Upper lobe of right lung (tissue), 1 donor: Measurements from ENCODE around the gene GFM1. TPM values are rescaled to one million over a fixed set of nuclear protein-coding genes. Genes with fewer than 3 reads are reported as not detected.

ENCODE experiments used
- ATAC-seq: fragments of 200-7000 bp; cut with Tn5 transposase; one replicate; pipeline ENCODE4 v1.9.1; 2020; ENCODE audit warnings: mild to moderate bottlenecking, moderate library complexity
- DNase-seq: peaks from one replicate; pipeline ENCODE4 v3.0.0-alpha.2; 2020
- H3K27ac ChIP-seq: fragments of 200-600 bp; one replicate; pipeline ENCODE4 v1.8.0; 2022
- H3K27me3 ChIP-seq: fragments of 200-600 bp; one replicate; pipeline ENCODE4 v1.8.0; 2022; ENCODE audit warnings: mild to moderate bottlenecking
- H3K36me3 ChIP-seq: fragments of 200-600 bp; one replicate; pipeline ENCODE4 v1.8.0; 2022
- H3K4me1 ChIP-seq: fragments of 200-600 bp; one replicate; pipeline ENCODE4 v1.8.0; 2022
- H3K4me3 ChIP-seq: fragments of 200-600 bp; one replicate; pipeline ENCODE4 v1.8.0; 2022; ENCODE audit warnings: mild to moderate bottlenecking
- H3K9me3 ChIP-seq: fragments of 200-600 bp; one replicate; pipeline ENCODE4 v1.8.0; 2022
- intact Hi-C: fragments of 100-400 bp; cut with DNase I; formaldehyde crosslinking; loops from one replicate; pipeline ENCODE4 v1.11.0; 2022
- total RNA-seq: library from RNA; stranded (reverse); fragmentation: NEBNext Ultra II Directional; extraction: Animal tissue kit (Norgen Biotek cat#: 25700); gene quantifications from one replicate; pipeline ENCODE4 v1.2.1, GENCODE V29; 2021
- TF ChIP-seq, protein P1 (sequence below): fragments of 200-600 bp; IDR thresholded peaks from one replicate; pipeline ENCODE4 v1.8.0; 2022; ENCODE audit warnings: antibody characterized with exemption
- donor health status: DM: no; HTN: yes; CAD: no; lungs with severe emphysema.

GFM1 gene
- total RNA-seq, 1 donor from 2014 or later: 47.1 TPM

DNA sequence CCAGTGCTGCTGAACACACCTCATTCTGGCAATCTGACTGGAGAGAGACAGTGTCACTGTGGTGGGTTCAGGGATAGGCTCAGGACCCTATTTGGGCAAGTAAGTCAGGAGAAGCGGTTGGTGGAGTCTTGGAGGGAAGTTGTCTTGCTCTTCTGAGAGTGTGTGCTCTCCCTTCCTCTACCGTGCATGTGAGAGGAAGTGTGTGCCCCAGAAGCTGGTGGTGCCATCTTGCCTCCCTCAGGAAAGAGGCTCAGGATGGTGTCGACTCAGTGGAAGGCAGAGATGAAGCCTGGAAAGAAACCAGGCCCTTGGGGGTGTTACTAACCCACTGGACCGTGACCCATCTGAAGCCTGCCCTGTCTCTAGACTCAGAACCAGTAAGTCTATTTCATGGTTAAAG is 94.8 kb downstream of the GFM1 start:
- intact Hi-C loops: no loop called here
- no peaks in the 10 kb centered on the region for H3K9me3 ChIP-seq
- no peak for ATAC-seq
- no peaks in the 10 kb centered on the region for H3K36me3 ChIP-seq
- no peak overlapping the region for H3K27ac ChIP-seq
- H3K4me1 ChIP-seq: peaks cover 3% of the 10 kb centered on the region
- TF ChIP-seq, protein P1, sequence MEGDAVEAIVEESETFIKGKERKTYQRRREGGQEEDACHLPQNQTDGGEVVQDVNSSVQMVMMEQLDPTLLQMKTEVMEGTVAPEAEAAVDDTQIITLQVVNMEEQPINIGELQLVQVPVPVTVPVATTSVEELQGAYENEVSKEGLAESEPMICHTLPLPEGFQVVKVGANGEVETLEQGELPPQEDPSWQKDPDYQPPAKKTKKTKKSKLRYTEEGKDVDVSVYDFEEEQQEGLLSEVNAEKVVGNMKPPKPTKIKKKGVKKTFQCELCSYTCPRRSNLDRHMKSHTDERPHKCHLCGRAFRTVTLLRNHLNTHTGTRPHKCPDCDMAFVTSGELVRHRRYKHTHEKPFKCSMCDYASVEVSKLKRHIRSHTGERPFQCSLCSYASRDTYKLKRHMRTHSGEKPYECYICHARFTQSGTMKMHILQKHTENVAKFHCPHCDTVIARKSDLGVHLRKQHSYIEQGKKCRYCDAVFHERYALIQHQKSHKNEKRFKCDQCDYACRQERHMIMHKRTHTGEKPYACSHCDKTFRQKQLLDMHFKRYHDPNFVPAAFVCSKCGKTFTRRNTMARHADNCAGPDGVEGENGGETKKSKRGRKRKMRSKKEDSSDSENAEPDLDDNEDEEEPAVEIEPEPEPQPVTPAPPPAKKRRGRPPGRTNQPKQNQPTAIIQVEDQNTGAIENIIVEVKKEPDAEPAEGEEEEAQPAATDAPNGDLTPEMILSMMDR: no peak
- no peak overlapping the region for H3K4me3 ChIP-seq
- no peaks in the 10 kb centered on the region for H3K27me3 ChIP-seq
- no peak for DNase-seq

GRCh38 chr3:158739661-158740060 is 95.3 kb downstream of the GFM1 start:
- no peaks in the 10 kb centered on the region for H3K36me3 ChIP-seq

More at GRCh38 chr3:158739661-158740060, 95.3 kb downstream of the GFM1 start:
- no peaks in the 10 kb centered on the region for H3K9me3 ChIP-seq
- ATAC-seq (no peak), DNase-seq (no peak)
- H3K4me1 ChIP-seq: peaks cover 3% of the 10 kb centered on the region
- no peak overlapping the region for H3K27ac ChIP-seq
- H3K4me3 ChIP-seq: no peak overlapping the region
- TF ChIP-seq, protein P1: no peak
- intact Hi-C loops: no loop called here
- no peaks in the 10 kb centered on the region for H3K27me3 ChIP-seq

Other genes with a start within 250 kb of the GFM1 start
- 7.1 TPM for gene MLF1, start 73.3 kb upstream of the GFM1 start, total RNA-seq
- 20.9 TPM for gene LXN, start 28.1 kb downstream of the GFM1 start, total RNA-seq
- 41.5 TPM for gene RARRES1, start 87.9 kb downstream of the GFM1 start, total RNA-seq
- 84.5 TPM for gene MFSD1, start 157.5 kb downstream of the GFM1 start, total RNA-seq